ENCODE data around the gene ARHGAP6. TPM values are rescaled to one million over a fixed set of nuclear protein-coding genes. Genes with fewer than 3 reads are reported as not detected.

ARHGAP6 gene
- total and polyA plus RNA-seq, 9 donors: 14.1 to 32.9 (median 20.3) TPM

- TF ChIP-seq, protein P1, sequence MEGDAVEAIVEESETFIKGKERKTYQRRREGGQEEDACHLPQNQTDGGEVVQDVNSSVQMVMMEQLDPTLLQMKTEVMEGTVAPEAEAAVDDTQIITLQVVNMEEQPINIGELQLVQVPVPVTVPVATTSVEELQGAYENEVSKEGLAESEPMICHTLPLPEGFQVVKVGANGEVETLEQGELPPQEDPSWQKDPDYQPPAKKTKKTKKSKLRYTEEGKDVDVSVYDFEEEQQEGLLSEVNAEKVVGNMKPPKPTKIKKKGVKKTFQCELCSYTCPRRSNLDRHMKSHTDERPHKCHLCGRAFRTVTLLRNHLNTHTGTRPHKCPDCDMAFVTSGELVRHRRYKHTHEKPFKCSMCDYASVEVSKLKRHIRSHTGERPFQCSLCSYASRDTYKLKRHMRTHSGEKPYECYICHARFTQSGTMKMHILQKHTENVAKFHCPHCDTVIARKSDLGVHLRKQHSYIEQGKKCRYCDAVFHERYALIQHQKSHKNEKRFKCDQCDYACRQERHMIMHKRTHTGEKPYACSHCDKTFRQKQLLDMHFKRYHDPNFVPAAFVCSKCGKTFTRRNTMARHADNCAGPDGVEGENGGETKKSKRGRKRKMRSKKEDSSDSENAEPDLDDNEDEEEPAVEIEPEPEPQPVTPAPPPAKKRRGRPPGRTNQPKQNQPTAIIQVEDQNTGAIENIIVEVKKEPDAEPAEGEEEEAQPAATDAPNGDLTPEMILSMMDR (IDR thresholded peaks at IDR 0.05): no peak
- TF ChIP-seq EP300 (IDR thresholded peaks at IDR 0.05) (no peak), POLR2A (IDR thresholded peaks at IDR 0.05) (no peak)
- no peak for DNase-seq
- H3K4me1 ChIP-seq (ENCODE audit: insufficient read depth): no peaks in the 10 kb centered on the region
- no peak overlapping the region for H3K27ac ChIP-seq
- no peaks in the 10 kb centered on the region for H3K36me3 ChIP-seq
- no peaks in the 10 kb centered on the region for H3K27me3 ChIP-seq
- 45 to 60% (median 51%) methylated on average over 1 of the region's 1 CpG for WGBS, 3 donors
- no peak overlapping the region for H3K4me3 ChIP-seq
- intact Hi-C loops (cut with DNase I): no loop called here
- no peaks in the 10 kb centered on the region for H3K9me3 ChIP-seq
Measured at GRCh38 chrX:11375614-11376119, 290.1 kb downstream of the ARHGAP6 start.

GRCh38 chrX:11374570-11374969, 291.1 kb downstream of the ARHGAP6 start:
- Histone ChIP-seq H3K9me3 (no peaks in the 10 kb centered on the region), H3K27me3 (no peaks in the 10 kb centered on the region), H3K27ac (no peak overlapping the region), H3K36me3 (no peaks in the 10 kb centered on the region), H3K4me3 (no peak overlapping the region), H3K4me1 (ENCODE audit: insufficient read depth) (no peaks in the 10 kb centered on the region)
- no peak for DNase-seq
- TF ChIP-seq, protein P1 (IDR thresholded peaks at IDR 0.05): no peak
- TF ChIP-seq EP300 (IDR thresholded peaks at IDR 0.05) (no peak), POLR2A (IDR thresholded peaks at IDR 0.05) (no peak)
- WGBS, 3 donors: 75 to 78% (median 76%) methylated on average over 2 of the region's 2 CpGs
- intact Hi-C loops (cut with DNase I): no loop called here

DNA sequence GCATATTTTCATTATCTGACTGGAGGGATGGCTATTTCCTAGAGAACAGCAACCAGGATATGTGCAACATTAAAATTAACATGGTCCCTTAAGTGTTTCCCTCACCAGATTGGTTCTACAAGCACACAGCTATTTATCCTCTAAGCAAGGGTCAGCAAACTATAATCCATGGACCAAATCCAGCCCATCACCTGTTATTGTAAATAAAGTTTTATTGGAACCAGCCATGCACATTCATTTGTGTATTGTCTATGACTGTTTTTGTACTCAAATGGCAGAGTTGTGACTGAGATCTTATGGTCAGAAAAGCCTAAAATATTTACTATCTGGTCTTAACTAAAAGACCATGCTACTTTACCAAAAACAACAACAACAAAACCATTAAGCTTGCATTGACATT, 294.6 kb downstream of the ARHGAP6 start:
- H3K4me1 ChIP-seq (ENCODE audit: insufficient read depth): no peaks in the 10 kb centered on the region
- H3K36me3 ChIP-seq: no peaks in the 10 kb centered on the region
- no peak for DNase-seq
- H3K27ac ChIP-seq: no peak overlapping the region
- TF ChIP-seq EP300 (IDR thresholded peaks at IDR 0.05) (no peak), POLR2A (IDR thresholded peaks at IDR 0.05) (no peak)
- TF ChIP-seq, protein P1 (IDR thresholded peaks at IDR 0.05): no peak
- no peaks in the 10 kb centered on the region for H3K9me3 ChIP-seq
- H3K27me3 ChIP-seq: no peaks in the 10 kb centered on the region
- H3K4me3 ChIP-seq: no peak overlapping the region
- intact Hi-C loops (cut with DNase I): no loop called here

DNA sequence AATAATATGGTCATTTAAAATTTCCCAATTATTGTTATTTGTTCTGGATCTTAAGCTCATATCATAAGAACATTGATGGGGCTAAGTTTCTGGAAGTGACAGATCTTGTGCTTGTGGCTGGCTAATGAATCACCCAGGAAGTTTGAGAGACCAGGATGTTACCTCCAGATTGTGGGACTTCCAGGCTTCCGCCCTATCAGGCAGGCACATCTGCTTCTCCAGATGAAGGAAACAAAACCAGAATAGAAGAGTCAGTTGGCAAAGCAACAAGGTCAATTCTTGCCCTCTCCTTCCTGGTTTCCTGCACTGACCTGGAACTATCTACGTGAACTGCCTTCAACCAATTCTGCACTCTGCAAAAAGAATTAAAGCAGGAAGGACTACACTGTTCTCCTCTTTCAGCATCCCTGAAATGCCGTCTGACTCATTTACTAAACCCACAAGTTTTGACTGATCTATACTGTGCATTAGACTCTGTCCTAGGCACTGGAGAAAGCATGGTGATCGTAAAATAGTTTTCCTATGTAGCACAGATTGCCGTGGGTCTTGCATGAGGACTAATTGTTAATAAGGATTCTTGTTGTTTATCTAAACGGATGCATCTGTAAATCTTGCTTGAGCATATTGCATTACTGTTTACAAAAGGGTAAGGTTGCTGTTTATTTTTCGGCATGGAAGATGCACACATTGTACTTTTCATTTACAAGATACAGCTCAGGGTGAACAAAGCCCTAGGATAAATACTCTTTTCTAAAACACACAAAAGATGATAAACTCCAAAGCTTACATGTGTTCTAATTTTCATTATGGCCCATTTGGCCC, 297.9 kb downstream of the ARHGAP6 start:
- TF ChIP-seq, protein P1 (IDR thresholded peaks at IDR 0.05): no peak
- TF ChIP-seq POLR2A (IDR thresholded peaks at IDR 0.05) (no peak), EP300 (IDR thresholded peaks at IDR 0.05) (no peak)
- no peak overlapping the region for H3K27ac ChIP-seq
- no peaks in the 10 kb centered on the region for H3K4me1 ChIP-seq (ENCODE audit: insufficient read depth)
- DNase-seq: no peak
- no peaks in the 10 kb centered on the region for H3K9me3 ChIP-seq
- WGBS, 3 donors: 49 to 58% (median 55%) methylated on average over 7 of the region's 7 CpGs
- intact Hi-C loops (cut with DNase I): no loop called here
- H3K36me3 ChIP-seq: no peaks in the 10 kb centered on the region
- no peaks in the 10 kb centered on the region for H3K27me3 ChIP-seq
- H3K4me3 ChIP-seq: no peak overlapping the region

Measured in ovary (tissue), 9 donors.